Stomach (tissue), 4 donors: ENCODE measurements around the gene PRX.
A peak's percentile ranks its signal among the peaks of the same experiment; 100 is the strongest.

Experiments used
- EP300 ChIP-seq: sonication (generic); formaldehyde crosslinking; IDR thresholded peaks from one replicate; pipeline ENCODE4 v1.6.1; 2017; ENCODE audit warnings: antibody characterized with exemption
- POLR2A ChIP-seq, 4 donors: fragments of 450-650 bp; IDR thresholded peaks; one replicate each; pipeline ENCODE4 v1.6.1; 2016; ENCODE audit warnings: antibody characterized with exemption in 4 of 4, control low read depth in 2 of 4, mild to moderate bottlenecking in 1 of 4, moderate library complexity in 1 of 4
- POLR2AphosphoS5 ChIP-seq, 3 donors: sonication (generic); formaldehyde crosslinking; IDR thresholded peaks; one replicate each; pipeline ENCODE4 v1.6.1; 2016; ENCODE audit warnings: antibody characterized with exemption in 3 of 3
- TF ChIP-seq, protein P1 (sequence below), 7 experiments: fragments of 450-650 bp in 4 of 7; fragments of 200-600 bp in 3 of 7; sonication (generic) in 3 of 7; IDR thresholded peaks; one replicate each; pipeline ENCODE4 v1.5.1; 2016 to 2019; ENCODE audit warnings: antibody characterized with exemption in 7 of 7, control low read depth in 2 of 7, mild to moderate bottlenecking in 1 of 7

DNA sequence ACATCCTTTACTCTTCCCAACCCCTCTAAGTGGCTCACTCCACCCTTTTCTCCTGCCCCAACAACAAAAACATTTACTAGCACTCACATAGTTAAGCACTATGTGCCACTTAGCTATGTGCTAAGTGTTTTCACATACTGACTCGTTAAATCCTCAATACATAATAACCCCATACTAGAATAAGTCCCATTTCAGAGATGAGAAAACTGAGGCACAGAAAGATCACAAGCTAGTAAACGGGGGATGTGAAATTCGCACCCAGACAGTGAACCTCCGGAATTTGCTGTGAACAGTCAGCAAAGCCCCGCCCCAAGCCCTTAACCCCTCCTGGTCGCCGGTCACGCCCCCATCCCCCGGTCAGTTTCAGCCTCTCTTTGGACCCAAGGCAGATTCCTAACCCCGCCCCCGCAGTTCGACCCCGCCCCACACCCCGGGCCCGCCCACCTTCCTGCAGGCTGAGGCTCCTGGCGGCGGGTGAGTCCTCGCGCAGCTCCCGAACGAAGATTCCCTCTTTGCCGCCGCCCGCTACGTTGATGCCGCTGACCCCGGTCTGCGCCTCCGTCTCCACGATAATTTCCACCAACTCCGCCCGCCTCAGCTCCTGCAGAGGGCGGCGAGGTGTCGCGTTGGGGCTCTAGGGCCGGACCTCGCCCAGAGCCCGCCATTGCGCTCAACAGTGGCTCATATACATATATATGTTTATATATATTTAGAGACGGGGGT lies 9.8 kb downstream of the PRX start:
- no peak for TF ChIP-seq POLR2A (IDR thresholded peaks at IDR 0.05)
- TF ChIP-seq, protein P1, sequence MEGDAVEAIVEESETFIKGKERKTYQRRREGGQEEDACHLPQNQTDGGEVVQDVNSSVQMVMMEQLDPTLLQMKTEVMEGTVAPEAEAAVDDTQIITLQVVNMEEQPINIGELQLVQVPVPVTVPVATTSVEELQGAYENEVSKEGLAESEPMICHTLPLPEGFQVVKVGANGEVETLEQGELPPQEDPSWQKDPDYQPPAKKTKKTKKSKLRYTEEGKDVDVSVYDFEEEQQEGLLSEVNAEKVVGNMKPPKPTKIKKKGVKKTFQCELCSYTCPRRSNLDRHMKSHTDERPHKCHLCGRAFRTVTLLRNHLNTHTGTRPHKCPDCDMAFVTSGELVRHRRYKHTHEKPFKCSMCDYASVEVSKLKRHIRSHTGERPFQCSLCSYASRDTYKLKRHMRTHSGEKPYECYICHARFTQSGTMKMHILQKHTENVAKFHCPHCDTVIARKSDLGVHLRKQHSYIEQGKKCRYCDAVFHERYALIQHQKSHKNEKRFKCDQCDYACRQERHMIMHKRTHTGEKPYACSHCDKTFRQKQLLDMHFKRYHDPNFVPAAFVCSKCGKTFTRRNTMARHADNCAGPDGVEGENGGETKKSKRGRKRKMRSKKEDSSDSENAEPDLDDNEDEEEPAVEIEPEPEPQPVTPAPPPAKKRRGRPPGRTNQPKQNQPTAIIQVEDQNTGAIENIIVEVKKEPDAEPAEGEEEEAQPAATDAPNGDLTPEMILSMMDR (IDR thresholded peaks at IDR 0.05), result no peak
- no peak for TF ChIP-seq EP300
- TF ChIP-seq POLR2AphosphoS5 (IDR thresholded peaks at IDR 0.05), result peak in 2 of 3 donors; percentile 37 to 43
